Measurements from ENCODE around the gene OTULINL.
A peak's percentile ranks its signal among the peaks of the same experiment; 100 is the strongest.

Gene OTULINL

GRCh38 chr5:14577079-14577725 is 4.4 kb upstream of the OTULINL start:
- DNase-seq (ENCODE audit: low read depth), result no peak

- no peak for DNase-seq (ENCODE audit: low read depth)
These were observed 3.6 kb upstream of the OTULINL start for GRCh38 chr5:14577971-14578370.

- DNase-seq (ENCODE audit: low read depth), result no peak
These were observed 2.3 kb upstream of the OTULINL start for GRCh38 chr5:14579246-14579645.

- DNase-seq (ENCODE audit: low read depth), result no peak
These were observed 1.7 kb upstream of the OTULINL start for GRCh38 chr5:14579731-14580397.

- no peak for DNase-seq (ENCODE audit: low read depth)
These were observed 1.1 kb upstream of the OTULINL start for GRCh38 chr5:14580398-14581034.

GRCh38 chr5:14581891-14582796 is 552 bp downstream of the OTULINL start:
- DNase-seq (ENCODE audit: low read depth), result no peak

- DNase-seq (ENCODE audit: low read depth), result no peak
These were observed 1.2 kb downstream of the OTULINL start for GRCh38 chr5:14582797-14583137.

GRCh38 chr5:14584848-14585247 is 3.3 kb downstream of the OTULINL start:
- no peak for DNase-seq (ENCODE audit: low read depth)

- DNase-seq (ENCODE audit: low read depth), result no peak
These were observed 5.6 kb downstream of the OTULINL start for GRCh38 chr5:14587150-14587549.

GRCh38 chr5:14588145-14588544 is 6.6 kb downstream of the OTULINL start:
- no peak for DNase-seq (ENCODE audit: low read depth)

GRCh38 chr5:14588758-14589543 is 7.4 kb downstream of the OTULINL start:
- no peak for DNase-seq (ENCODE audit: low read depth)

GRCh38 chr5:14590949-14591348 is 9.4 kb downstream of the OTULINL start:
- no peak for DNase-seq (ENCODE audit: low read depth)

GRCh38 chr5:14591548-14591947 is 10.0 kb downstream of the OTULINL start:
- DNase-seq (ENCODE audit: low read depth), result no peak

GRCh38 chr5:14593326-14594021 is 11.9 kb downstream of the OTULINL start:
- peak; percentile 68 for DNase-seq (ENCODE audit: low read depth)

GRCh38 chr5:14594378-14595074 is 12.9 kb downstream of the OTULINL start:
- DNase-seq (ENCODE audit: low read depth), result no peak

GRCh38 chr5:14595189-14595588 is 13.6 kb downstream of the OTULINL start:
- DNase-seq (ENCODE audit: low read depth), result peak; percentile 87

- DNase-seq (ENCODE audit: low read depth), result no peak
These were observed 14.3 kb downstream of the OTULINL start for GRCh38 chr5:14595891-14596290.

GRCh38 chr5:14597080-14597479 is 15.5 kb downstream of the OTULINL start:
- DNase-seq (ENCODE audit: low read depth), result no peak

- DNase-seq (ENCODE audit: low read depth), result no peak
These were observed 16.6 kb downstream of the OTULINL start for GRCh38 chr5:14598225-14598624.

- no peak for DNase-seq (ENCODE audit: low read depth)
These were observed 18.0 kb downstream of the OTULINL start for GRCh38 chr5:14599476-14600127.
